Fibroblast of villous mesenchyme (primary cell): Measurements from ENCODE around the gene STAT5B. TPM values are rescaled to one million over a fixed set of nuclear protein-coding genes. Genes with fewer than 3 reads are reported as not detected.

Source experiments
- DNase-seq: peaks from one replicate; pipeline ENCODE4 v3.0.0-alpha.2; 2010; ENCODE audit warnings: low read depth
- H3K4me3 ChIP-seq: 2 replicates; pipeline ENCODE4 v1.5.1; 2011; ENCODE audit warnings: low read depth, mild to moderate bottlenecking, low read length
- total RNA-seq: library from RNA; depleted of rRNA; stranded (reverse); fragments of >200 nt; gene quantifications from 2 replicates; pipeline ENCODE4 v1.2.3, GENCODE V29; 2012
- TF ChIP-seq, protein P1 (sequence below): IDR thresholded peaks from 2 replicates; pipeline ENCODE4 v1.5.1; 2012; ENCODE audit warnings: low read depth, mild to moderate bottlenecking, low read length; ENCODE audit not compliant: insufficient read depth

The STAT5B gene
- total RNA-seq, 1 donor = 38.4 TPM

DNA sequence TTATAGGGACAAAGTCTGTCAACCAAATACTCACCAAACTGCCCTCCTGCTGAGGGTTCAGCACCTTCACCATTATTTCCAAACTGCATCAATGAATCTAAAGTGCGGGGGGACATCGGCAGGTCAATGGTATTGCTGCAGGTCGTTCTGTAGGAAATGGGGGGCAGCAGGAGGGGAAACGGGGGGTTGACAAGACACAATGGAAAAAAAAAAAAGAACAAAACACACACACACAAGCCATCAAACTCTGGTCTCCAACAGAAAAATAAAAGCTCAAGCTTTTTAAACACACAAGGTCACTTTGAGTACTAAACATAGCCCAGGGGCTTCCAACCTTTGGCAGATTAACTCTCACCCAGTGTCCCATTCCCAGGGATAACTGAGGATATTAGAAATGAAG is 40.6 kb upstream of the STAT5B start:
- DNase-seq = no peak
- TF ChIP-seq, protein P1, sequence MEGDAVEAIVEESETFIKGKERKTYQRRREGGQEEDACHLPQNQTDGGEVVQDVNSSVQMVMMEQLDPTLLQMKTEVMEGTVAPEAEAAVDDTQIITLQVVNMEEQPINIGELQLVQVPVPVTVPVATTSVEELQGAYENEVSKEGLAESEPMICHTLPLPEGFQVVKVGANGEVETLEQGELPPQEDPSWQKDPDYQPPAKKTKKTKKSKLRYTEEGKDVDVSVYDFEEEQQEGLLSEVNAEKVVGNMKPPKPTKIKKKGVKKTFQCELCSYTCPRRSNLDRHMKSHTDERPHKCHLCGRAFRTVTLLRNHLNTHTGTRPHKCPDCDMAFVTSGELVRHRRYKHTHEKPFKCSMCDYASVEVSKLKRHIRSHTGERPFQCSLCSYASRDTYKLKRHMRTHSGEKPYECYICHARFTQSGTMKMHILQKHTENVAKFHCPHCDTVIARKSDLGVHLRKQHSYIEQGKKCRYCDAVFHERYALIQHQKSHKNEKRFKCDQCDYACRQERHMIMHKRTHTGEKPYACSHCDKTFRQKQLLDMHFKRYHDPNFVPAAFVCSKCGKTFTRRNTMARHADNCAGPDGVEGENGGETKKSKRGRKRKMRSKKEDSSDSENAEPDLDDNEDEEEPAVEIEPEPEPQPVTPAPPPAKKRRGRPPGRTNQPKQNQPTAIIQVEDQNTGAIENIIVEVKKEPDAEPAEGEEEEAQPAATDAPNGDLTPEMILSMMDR = no peak
- no peak overlapping the region for H3K4me3 ChIP-seq

DNA sequence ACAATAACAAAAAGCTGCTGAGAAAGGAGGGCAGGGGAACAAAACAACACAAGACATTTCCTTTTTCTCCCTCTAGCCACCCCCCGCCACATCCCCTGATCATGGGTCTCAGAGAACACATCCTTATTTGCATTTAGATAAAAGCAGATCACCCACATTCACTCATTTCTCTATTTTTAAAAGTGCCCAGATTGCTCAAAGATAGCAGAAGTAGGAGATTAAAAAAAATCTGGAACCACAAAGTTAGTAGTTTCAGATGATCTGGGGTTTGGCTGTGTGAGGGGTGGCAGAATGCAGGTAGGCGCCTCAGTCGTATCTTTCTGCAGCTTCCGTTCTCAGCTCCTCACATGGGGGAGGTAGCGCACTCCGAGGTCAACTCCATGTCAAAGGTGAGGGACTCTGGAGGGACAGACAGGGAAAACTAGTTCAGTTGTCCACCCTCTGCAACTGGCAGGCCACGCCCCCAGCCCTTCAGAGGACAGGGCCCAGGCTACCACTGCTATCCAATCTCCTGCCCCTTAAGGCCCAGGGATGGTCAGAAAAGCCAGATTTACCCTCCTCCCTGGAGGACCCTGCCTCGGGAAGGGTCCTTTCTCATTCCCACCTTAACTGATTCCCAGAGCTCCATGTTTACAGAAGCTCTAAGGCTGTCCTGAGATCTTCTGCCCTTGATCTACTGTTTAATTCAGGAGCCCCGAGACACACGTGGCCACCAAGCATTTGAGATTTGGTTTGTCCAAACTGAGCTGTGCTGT is 39.4 kb upstream of the STAT5B start:
- DNase-seq = no peak
- H3K4me3 ChIP-seq = no peak overlapping the region
- TF ChIP-seq, protein P1 = no peak

- TF ChIP-seq, protein P1 = no peak
- DNase-seq = no peak
- no peak overlapping the region for H3K4me3 ChIP-seq
Measured at GRCh38 chr17:42313773-42314566, 37.8 kb upstream of the STAT5B start.

GRCh38 chr17:42313389-42313772 is 37.2 kb upstream of the STAT5B start:
- TF ChIP-seq, protein P1 = no peak
- no peak for DNase-seq

DNA sequence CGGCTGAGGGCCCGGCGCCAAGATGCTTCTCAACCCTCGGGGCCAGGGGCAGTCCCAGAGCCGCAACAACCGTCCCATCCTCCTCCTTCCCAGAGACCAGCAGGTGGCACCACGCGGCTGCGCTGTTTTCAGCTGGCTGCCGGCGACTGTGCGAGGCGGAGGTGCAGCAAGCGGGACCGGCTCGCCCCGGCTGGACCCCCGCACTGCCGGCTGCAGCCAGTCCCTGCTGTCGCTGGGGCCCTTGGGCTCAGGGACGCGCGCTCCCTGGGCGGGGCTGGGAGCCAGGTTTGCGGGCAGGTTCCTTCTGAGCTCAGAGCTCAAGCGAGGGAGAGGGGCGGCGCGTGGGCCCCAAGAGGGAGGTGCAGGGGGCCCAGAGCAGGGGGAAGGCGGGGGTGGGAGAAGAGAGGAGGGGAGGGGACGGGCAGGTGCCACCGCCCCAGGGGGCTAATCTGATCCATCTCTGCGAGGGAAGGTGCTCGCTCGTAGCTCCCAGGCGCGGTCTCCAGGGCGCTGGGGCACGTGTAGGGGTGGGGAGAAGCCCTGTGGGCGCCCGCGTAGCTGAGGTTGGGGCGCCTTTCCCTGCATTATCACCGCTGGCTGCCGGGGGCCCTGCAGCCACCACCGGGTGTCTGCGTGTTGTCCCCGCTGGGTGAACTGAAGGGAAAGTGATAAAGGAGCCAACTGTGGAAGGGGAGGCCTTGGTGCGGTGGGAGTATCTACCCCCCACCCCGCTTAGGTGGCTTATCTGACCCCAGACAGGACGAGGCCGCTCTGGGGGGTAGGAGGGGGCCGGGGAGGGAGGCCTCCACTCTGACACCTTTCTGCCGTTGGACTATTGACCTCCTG is 36.3 kb upstream of the STAT5B start:
- no peak overlapping the region for H3K4me3 ChIP-seq
- TF ChIP-seq, protein P1 = peak; percentile 67

More at GRCh38 chr17:42313389-42313772, 37.2 kb upstream of the STAT5B start:
- no peak overlapping the region for H3K4me3 ChIP-seq

DNA sequence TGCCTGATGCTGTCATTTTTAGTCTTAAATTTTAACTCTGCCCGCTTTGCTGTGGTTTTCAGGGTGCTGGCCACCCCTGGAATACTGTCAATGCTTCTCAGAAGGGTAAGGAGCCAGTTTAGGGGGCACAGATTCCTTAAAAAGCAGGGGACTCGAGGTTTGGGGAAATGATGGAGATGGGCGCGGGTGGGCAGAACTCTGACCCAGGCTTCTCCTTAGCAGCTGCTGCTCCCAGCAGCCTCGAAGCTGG is 35.8 kb upstream of the STAT5B start:
- no peak for DNase-seq
- H3K4me3 ChIP-seq = no peak overlapping the region
- TF ChIP-seq, protein P1 = no peak

More for the DNA sequence above, 36.3 kb upstream of the STAT5B start:
- peak; percentile 86 for DNase-seq
